MM.1S (cell line): ENCODE results near the gene BZW2.

Experiments
- EZH2phosphoT487 ChIP-seq: fragments of 300-600 bp; sonication (generic); IDR thresholded peaks from 2 replicates; pipeline ENCODE4 v1.6.1; 2018; ENCODE audit warnings: antibody characterized with exemption, low read length
- TF ChIP-seq, protein P1 (sequence below): fragments of 300-600 bp; sonication (generic); IDR thresholded peaks from 2 replicates; pipeline ENCODE4 v1.5.1; 2016; ENCODE audit warnings: antibody characterized with exemption, low read length, mixed read lengths

DNA sequence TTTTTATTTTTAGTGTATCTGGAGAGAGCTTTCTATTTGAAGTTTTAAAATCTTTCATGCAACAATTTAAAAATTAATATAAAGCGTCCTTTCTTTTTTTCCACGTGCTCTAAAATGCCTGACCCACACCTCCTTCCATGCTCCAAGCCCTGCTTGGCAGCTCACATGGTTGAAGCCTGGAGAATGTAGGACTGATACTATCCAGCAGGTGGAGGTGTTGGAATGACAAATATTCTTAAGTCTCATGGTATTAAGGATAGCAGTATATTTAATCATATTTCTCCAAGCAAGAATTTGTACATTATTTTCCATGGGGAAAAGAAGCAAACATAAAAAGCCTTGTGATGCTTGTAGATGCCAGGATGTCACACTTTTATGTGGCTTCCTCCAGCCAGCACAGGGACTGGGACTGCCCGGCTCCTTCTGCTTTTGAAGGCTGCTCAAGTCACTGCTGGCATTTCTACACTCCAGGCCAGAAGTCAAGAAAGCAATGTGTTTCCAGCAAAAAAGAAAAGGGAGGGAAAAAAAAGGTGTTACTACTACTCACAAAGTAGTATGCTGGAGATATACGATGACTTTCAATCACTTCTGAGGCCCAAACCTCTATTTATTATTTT, 49.7 kb downstream of the BZW2 start:
- TF ChIP-seq, protein P1, sequence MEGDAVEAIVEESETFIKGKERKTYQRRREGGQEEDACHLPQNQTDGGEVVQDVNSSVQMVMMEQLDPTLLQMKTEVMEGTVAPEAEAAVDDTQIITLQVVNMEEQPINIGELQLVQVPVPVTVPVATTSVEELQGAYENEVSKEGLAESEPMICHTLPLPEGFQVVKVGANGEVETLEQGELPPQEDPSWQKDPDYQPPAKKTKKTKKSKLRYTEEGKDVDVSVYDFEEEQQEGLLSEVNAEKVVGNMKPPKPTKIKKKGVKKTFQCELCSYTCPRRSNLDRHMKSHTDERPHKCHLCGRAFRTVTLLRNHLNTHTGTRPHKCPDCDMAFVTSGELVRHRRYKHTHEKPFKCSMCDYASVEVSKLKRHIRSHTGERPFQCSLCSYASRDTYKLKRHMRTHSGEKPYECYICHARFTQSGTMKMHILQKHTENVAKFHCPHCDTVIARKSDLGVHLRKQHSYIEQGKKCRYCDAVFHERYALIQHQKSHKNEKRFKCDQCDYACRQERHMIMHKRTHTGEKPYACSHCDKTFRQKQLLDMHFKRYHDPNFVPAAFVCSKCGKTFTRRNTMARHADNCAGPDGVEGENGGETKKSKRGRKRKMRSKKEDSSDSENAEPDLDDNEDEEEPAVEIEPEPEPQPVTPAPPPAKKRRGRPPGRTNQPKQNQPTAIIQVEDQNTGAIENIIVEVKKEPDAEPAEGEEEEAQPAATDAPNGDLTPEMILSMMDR: peak; percentile 38
- TF ChIP-seq EZH2phosphoT487: no peak
